OCI-LY1 (cell line): ENCODE results near the gene STAB1.

Source experiments
- CTCF ChIP-seq: fragments of 200-600 bp; sonication (generic), shearing (Covaris generic); IDR thresholded peaks from 2 replicates; pipeline ENCODE4 v1.5.1; 2017; ENCODE audit warnings: mild to moderate bottlenecking, antibody characterized with exemption, low read length, moderate library complexity, mixed read lengths
- EZH2 ChIP-seq: fragments of 200-600 bp; sonication (generic), shearing (Covaris generic); IDR thresholded peaks from 2 replicates; pipeline ENCODE4 v1.8.0; 2017; ENCODE audit warnings: borderline replicate concordance, mixed run types, mild to moderate bottlenecking, antibody characterized with exemption, low read length, moderate library complexity, mixed read lengths

- TF ChIP-seq CTCF (no peak), EZH2 (no peak)
Observed at GRCh38 chr3:52546111-52546901, 51.2 kb downstream of the STAB1 start.
